Lower leg skin (tissue), 3 donors: ENCODE results near the gene DNASE1L2.

Experiments used
- CTCF ChIP-seq, 3 donors: fragments of 450-650 bp; IDR thresholded peaks; one replicate each; pipeline ENCODE4 v1.5.1; 2016; ENCODE audit warnings: antibody characterized with exemption in 3 of 3, mild to moderate bottlenecking in 3 of 3, moderate library complexity in 2 of 3
- POLR2A ChIP-seq, 2 donors: fragments of 450-650 bp; IDR thresholded peaks; one replicate each; pipeline ENCODE4 v1.6.1; 2016 to 2017; ENCODE audit warnings: antibody characterized with exemption in 2 of 2, mild to moderate bottlenecking in 1 of 2, moderate library complexity in 1 of 2

- TF ChIP-seq CTCF (IDR thresholded peaks at IDR 0.05) (no peak), POLR2A (IDR thresholded peaks at IDR 0.05) (no peak)
These were observed 17.0 kb downstream of the DNASE1L2 start for GRCh38 chr16:2253293-2253692.
